ENCODE measurements around the gene MEF2B.

MEF2B gene

DNA sequence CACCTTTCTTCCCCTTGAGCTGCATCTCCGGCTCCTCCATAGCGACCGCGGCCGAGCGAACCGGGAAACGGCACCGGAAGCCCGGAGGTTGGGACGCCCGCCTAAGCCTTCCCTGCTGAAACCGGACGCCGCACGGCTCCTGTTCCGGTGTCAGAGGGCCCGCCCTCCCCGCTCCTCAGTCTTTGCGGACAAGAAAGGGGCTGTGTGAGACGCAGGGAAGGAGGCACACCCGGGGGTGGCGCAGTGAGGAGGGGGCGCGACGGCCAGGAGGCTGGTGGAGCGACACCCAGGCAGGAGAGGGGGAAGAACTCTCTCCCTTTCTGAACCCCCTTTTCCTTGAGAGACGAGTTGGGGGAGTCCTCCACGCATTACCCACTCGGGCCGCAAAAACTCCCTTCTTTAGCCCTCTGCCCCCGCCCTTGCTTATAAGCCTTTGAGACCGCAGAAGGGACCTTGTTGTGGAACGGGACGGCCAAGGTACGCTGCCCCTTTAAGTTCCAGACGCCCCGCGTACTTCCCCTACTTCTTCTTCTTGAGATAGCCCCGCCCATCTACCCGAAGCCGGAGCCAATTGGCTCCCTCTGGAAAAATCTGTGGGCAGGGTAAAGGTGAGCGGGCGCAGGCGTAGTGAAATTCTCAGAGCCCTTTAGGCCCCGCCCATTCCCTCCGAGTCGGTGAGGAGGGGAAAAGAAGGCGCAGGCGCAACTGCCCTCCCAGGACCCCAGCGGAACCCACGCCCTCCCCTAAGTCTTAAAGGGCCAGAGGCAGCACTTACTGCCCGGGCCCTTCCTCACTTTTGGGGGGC lies 22.2 kb upstream of the MEF2B start, which contains the start of the genes BORCS8 and RFXANK (continued):
- TF ChIP-seq, protein P1, sequence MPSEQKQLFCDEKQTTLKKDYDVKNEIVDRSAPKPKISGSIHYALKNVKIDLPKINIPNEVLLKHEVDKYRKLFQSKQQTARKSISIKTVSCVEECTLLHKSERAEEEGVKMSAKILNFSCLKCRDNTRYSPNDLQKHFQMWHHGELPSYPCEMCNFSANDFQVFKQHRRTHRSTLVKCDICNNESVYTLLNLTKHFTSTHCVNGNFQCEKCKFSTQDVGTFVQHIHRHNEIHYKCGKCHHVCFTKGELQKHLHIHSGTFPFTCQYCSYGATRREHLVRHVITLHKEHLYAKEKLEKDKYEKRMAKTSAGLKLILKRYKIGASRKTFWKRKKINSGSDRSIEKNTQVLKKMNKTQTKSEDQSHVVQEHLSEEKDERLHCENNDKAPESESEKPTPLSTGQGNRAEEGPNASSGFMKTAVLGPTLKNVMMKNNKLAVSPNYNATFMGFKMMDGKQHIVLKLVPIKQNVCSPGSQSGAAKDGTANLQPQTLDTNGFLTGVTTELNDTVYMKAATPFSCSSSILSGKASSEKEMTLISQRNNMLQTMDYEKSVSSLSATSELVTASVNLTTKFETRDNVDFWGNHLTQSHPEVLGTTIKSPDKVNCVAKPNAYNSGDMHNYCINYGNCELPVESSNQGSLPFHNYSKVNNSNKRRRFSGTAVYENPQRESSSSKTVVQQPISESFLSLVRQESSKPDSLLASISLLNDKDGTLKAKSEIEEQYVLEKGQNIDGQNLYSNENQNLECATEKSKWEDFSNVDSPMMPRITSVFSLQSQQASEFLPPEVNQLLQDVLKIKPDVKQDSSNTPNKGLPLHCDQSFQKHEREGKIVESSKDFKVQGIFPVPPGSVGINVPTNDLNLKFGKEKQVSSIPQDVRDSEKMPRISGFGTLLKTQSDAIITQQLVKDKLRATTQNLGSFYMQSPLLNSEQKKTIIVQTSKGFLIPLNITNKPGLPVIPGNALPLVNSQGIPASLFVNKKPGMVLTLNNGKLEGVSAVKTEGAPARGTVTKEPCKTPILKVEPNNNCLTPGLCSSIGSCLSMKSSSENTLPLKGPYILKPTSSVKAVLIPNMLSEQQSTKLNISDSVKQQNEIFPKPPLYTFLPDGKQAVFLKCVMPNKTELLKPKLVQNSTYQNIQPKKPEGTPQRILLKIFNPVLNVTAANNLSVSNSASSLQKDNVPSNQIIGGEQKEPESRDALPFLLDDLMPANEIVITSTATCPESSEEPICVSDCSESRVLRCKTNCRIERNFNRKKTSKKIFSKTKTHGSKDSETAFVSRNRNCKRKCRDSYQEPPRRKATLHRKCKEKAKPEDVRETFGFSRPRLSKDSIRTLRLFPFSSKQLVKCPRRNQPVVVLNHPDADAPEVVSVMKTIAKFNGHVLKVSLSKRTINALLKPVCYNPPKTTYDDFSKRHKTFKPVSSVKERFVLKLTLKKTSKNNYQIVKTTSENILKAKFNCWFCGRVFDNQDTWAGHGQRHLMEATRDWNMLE (tag by site-specific recombination; conservative IDR thresholded peaks at IDR 0.05; ENCODE audit: low read depth), result peak; percentile 56; the same call in 1 of the 2 replicates
- TF ChIP-seq BCL6B (tag by site-specific recombination; IDR thresholded peaks at IDR 0.05), result no peak
- TF ChIP-seq ZNF600 (tag by site-specific recombination; IDR thresholded peaks at IDR 0.05), result peak; percentile 78; the same call in 1 of the 2 replicates
- peak; percentile 57; the same call in 1 of the 2 replicates for TF ChIP-seq ZNF398 (tag by site-specific recombination; IDR thresholded peaks at IDR 0.05)
- peak; percentile 90; the same call in 1 of the 2 replicates for TF ChIP-seq ZNF324 (tag by site-specific recombination; IDR thresholded peaks at IDR 0.05)
- peak; percentile 89 for TF ChIP-seq ZEB2 (tag by site-specific recombination; IDR thresholded peaks at IDR 0.05)
- TF ChIP-seq ZNF707 (tag by site-specific recombination; IDR thresholded peaks at IDR 0.05), result no peak
- TF ChIP-seq ZNF449 (tag by site-specific recombination; IDR thresholded peaks at IDR 0.05), result 0 out of 2 replicates have a peak, but pooled peaks have one; percentile 31
- no peak for TF ChIP-seq ZNF560 (tag by site-specific recombination; IDR thresholded peaks at IDR 0.05; ENCODE audit: borderline replicate concordance)
- peak; percentile 85 for TF ChIP-seq ZBTB48 (tag by site-specific recombination; IDR thresholded peaks at IDR 0.05)
- no peak for TF ChIP-seq ZNF585B (tag by site-specific recombination; IDR thresholded peaks at IDR 0.05)
- 0 out of 2 replicates have a peak, but pooled peaks have one; percentile 13 for TF ChIP-seq PBX3 (CRISPR knock-in tag; IDR thresholded peaks at IDR 0.05)
- TF ChIP-seq ZIC2 (tag by site-specific recombination; IDR thresholded peaks at IDR 0.05), result no peak
- TF ChIP-seq ZNF624 (tag by site-specific recombination; IDR thresholded peaks at IDR 0.05), result no peak
- TF ChIP-seq ZNF16 (tag by site-specific recombination; IDR thresholded peaks at IDR 0.05; ENCODE audit: low read depth), result no peak
- peak; percentile 85; the same call in 1 of the 2 replicates for TF ChIP-seq ZNF785 (tag by site-specific recombination; IDR thresholded peaks at IDR 0.05)
- TF ChIP-seq ZNF610 (tag by site-specific recombination; IDR thresholded peaks at IDR 0.05; ENCODE audit: borderline replicate concordance), result peak; percentile 45; the same call in 1 of the 2 replicates
- no peak for TF ChIP-seq HOXD13 (CRISPR knock-in tag; IDR thresholded peaks at IDR 0.05; ENCODE audit: borderline replicate concordance)
- TF ChIP-seq SP2 (tag by site-specific recombination; IDR thresholded peaks at IDR 0.05), result peak; percentile 81
- peak; percentile 67 for TF ChIP-seq ZNF335 (tag by site-specific recombination; conservative IDR thresholded peaks at IDR 0.05)
- peak; percentile 53; the same call in 1 of the 2 replicates for TF ChIP-seq ZNF239 (tag by site-specific recombination; IDR thresholded peaks at IDR 0.05)
- TF ChIP-seq ZNF354C (tag by site-specific recombination; IDR thresholded peaks at IDR 0.05; ENCODE audit: borderline replicate concordance, low read depth), result no peak
- TF ChIP-seq, protein P2, sequence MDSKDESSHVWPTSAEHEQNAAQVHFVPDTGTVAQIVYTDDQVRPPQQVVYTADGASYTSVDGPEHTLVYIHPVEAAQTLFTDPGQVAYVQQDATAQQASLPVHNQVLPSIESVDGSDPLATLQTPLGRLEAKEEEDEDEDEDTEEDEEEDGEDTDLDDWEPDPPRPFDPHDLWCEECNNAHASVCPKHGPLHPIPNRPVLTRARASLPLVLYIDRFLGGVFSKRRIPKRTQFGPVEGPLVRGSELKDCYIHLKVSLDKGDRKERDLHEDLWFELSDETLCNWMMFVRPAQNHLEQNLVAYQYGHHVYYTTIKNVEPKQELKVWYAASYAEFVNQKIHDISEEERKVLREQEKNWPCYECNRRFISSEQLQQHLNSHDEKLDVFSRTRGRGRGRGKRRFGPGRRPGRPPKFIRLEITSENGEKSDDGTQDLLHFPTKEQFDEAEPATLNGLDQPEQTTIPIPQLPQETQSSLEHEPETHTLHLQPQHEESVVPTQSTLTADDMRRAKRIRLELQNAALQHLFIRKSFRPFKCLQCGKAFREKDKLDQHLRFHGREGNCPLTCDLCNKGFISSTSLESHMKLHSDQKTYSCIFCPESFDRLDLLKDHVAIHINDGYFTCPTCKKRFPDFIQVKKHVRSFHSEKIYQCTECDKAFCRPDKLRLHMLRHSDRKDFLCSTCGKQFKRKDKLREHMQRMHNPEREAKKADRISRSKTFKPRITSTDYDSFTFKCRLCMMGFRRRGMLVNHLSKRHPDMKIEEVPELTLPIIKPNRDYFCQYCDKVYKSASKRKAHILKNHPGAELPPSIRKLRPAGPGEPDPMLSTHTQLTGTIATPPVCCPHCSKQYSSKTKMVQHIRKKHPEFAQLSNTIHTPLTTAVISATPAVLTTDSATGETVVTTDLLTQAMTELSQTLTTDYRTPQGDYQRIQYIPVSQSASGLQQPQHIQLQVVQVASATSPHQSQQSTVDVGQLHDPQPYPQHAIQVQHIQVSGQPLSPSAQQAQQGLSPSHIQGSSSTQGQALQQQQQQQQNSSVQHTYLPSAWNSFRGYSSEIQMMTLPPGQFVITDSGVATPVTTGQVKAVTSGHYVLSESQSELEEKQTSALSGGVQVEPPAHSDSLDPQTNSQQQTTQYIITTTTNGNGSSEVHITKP (tag by site-specific recombination; IDR thresholded peaks at IDR 0.05), result peak; percentile 87
- peak; percentile 54 for TF ChIP-seq WT1 (tag by site-specific recombination; IDR thresholded peaks at IDR 0.05)

All from HEK293 (cell line).